Neural progenitor cell (in vitro differentiated cells): ENCODE results near the gene IQCH. TPM values are rescaled to one million over a fixed set of nuclear protein-coding genes. Genes with fewer than 3 reads are reported as not detected.
"Not testable (repeated sequence)": the region's sequence is repeated elsewhere in the genome, so short reads cannot be mapped to it uniquely, and the experiment has no call there.

Source experiments
- DNase-seq: peaks from one replicate; pipeline ENCODE4 v3.0.0-alpha.2; 2016; ENCODE audit warnings: low spot score
- H2AFZ ChIP-seq: fragments of 200-600 bp; sonication (generic); replicated peaks from 2 replicates; pipeline ENCODE4 v1.6.1; 2016; ENCODE audit warnings: antibody characterized with exemption
- H3F3A ChIP-seq: fragments of 200-600 bp; sonication (generic); 2 replicates; pipeline ENCODE4 v1.6.1; 2016; ENCODE audit warnings: antibody characterized with exemption, low read depth
- H3K27ac ChIP-seq: fragments of 200-600 bp; sonication (generic); 2 replicates; pipeline ENCODE4 v1.5.1; 2016; ENCODE audit warnings: mild to moderate bottlenecking
- H3K27me3 ChIP-seq: fragments of 200-600 bp; sonication (generic); 2 replicates; pipeline ENCODE4 v1.6.1; 2016; ENCODE audit warnings: mild to moderate bottlenecking, moderate library complexity
- H3K36me3 ChIP-seq: fragments of 200-600 bp; sonication (generic); 2 replicates; pipeline ENCODE4 v1.5.1; 2016
- H3K4me1 ChIP-seq: fragments of 200-600 bp; sonication (generic); 2 replicates; pipeline ENCODE4 v1.6.1; 2016; ENCODE audit warnings: mixed run types
- H3K4me2 ChIP-seq: fragments of 200-600 bp; sonication (generic); 2 replicates; pipeline ENCODE4 v1.6.1; 2016
- H3K4me3 ChIP-seq: fragments of 200-600 bp; sonication (generic); 2 replicates; pipeline ENCODE4 v1.5.1; 2016
- H3K79me2 ChIP-seq: fragments of 200-600 bp; sonication (generic); 2 replicates; pipeline ENCODE4 v1.6.1; 2016; ENCODE audit warnings: low read depth
- H3K9ac ChIP-seq: fragments of 200-600 bp; sonication (generic); 2 replicates; pipeline ENCODE4 v1.6.1; 2016
- H3K9me3 ChIP-seq: fragments of 200-600 bp; sonication (generic); 2 replicates; pipeline ENCODE4 v1.5.1; 2016; ENCODE audit warnings: low read depth
- H4K20me1 ChIP-seq: fragments of 200-600 bp; sonication (generic); 2 replicates; pipeline ENCODE4 v1.6.1; 2016; ENCODE audit warnings: low read depth
- H3K27ac Mint-ChIP-seq: 3 replicates; pipeline ENCODE4 v1.8.0; 2021; ENCODE audit warnings: mixed read lengths
- H3K27me3 Mint-ChIP-seq: 2 replicates; pipeline ENCODE4 v1.8.0; 2022; ENCODE audit warnings: low read depth, mild to moderate bottlenecking, inconsistent platforms, moderate library complexity, mixed read lengths; ENCODE audit not compliant: insufficient read depth
- H3K36me3 Mint-ChIP-seq: 3 replicates; pipeline ENCODE4 v1.8.0; 2021; ENCODE audit warnings: mixed read lengths
- H3K4me1 Mint-ChIP-seq: 3 replicates; pipeline ENCODE4 v1.8.0; 2021; ENCODE audit warnings: mixed read lengths
- H3K4me3 Mint-ChIP-seq: 3 replicates; pipeline ENCODE4 v1.8.0; 2021; ENCODE audit warnings: mild to moderate bottlenecking, moderate library complexity, mixed read lengths
- H3K9me3 Mint-ChIP-seq: 3 replicates; pipeline ENCODE4 v1.8.0; 2020; ENCODE audit warnings: mixed read lengths
- EZH2 ChIP-seq: fragments of 200-600 bp; sonication (generic); IDR thresholded peaks from 2 replicates; pipeline ENCODE4 v1.6.1; 2017; ENCODE audit warnings: antibody characterized with exemption, mild to moderate bottlenecking, moderate library complexity
- EZH2phosphoT487 ChIP-seq: fragments of 200-600 bp; sonication (generic); IDR thresholded peaks from 2 replicates; pipeline ENCODE4 v1.6.1; 2017; ENCODE audit warnings: antibody characterized with exemption
- total RNA-seq: library from RNA; depleted of rRNA; stranded (reverse); fragments of >200 nt; gene quantifications from 2 replicates; pipeline ENCODE4 v1.2.3, GENCODE V29; 2015; ENCODE audit warnings: low replicate concordance
- TF ChIP-seq, protein P1 (sequence below): fragments of 200-600 bp; sonication (generic); IDR thresholded peaks from 2 replicates; pipeline ENCODE4 v1.5.1; 2017; ENCODE audit warnings: antibody characterized with exemption, mild to moderate bottlenecking

Gene IQCH
- total RNA-seq, 1 donor from 2014 or later: 21.0 TPM

DNA sequence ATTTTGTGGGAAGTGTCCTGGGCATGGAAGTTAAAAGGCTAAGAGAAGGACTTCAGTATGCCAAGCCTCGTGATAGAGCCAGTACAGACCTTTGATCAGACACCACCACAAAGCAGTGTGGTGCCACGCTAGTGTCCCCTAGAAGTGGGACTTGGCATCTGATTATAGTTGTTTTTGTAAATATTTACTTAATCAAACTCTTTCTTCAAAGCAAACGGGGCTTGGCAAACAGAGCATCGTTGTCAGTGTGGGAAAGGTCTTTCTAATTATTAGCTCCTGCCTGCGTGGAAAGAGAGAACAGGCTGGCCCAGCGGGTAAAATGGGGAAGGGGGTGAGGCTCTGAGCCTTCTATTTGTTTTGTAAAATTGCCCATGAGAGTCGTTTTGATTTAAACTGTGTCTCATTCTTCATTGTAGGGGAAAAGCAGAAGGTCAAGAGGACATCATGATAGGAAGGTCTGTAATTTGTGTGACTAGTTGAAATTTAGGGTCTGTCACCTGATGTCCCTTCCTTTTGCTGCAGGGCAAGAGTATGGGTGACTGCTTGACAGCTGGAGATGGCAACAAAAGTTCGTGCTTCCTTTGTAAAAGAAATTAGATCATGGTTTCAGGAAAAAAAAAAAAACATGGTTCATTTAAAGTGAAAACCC lies 105.0 kb downstream of the IQCH start:
- Histone ChIP-seq H3K36me3 (no peaks in the 10 kb centered on the region), H3K27me3 (no peaks in the 10 kb centered on the region), H3K4me1 (peaks cover 7% of the 10 kb centered on the region), H4K20me1 (no peaks in the 10 kb centered on the region), H3K9me3 (no peaks in the 10 kb centered on the region), H3K9ac (no peak overlapping the region), H2AFZ (no peak overlapping the region), H3K79me2 (no peaks in the 10 kb centered on the region), H3K4me2 (no peak overlapping the region), H3F3A (peaks cover 6% of the 10 kb centered on the region), H3K4me3 (no peak overlapping the region), H3K27ac (no peak overlapping the region)
- no peaks in the 10 kb centered on the region for H3K36me3 Mint-ChIP-seq
- H3K27ac Mint-ChIP-seq: peak overlapping the region; percentile 67
- no peak overlapping the region for H3K4me3 Mint-ChIP-seq
- no peak for DNase-seq
- no peaks in the 10 kb centered on the region for H3K9me3 Mint-ChIP-seq
- H3K27me3 Mint-ChIP-seq: no peaks in the 10 kb centered on the region
- peaks cover 35% of the 10 kb centered on the region for H3K4me1 Mint-ChIP-seq
- TF ChIP-seq, protein P1, sequence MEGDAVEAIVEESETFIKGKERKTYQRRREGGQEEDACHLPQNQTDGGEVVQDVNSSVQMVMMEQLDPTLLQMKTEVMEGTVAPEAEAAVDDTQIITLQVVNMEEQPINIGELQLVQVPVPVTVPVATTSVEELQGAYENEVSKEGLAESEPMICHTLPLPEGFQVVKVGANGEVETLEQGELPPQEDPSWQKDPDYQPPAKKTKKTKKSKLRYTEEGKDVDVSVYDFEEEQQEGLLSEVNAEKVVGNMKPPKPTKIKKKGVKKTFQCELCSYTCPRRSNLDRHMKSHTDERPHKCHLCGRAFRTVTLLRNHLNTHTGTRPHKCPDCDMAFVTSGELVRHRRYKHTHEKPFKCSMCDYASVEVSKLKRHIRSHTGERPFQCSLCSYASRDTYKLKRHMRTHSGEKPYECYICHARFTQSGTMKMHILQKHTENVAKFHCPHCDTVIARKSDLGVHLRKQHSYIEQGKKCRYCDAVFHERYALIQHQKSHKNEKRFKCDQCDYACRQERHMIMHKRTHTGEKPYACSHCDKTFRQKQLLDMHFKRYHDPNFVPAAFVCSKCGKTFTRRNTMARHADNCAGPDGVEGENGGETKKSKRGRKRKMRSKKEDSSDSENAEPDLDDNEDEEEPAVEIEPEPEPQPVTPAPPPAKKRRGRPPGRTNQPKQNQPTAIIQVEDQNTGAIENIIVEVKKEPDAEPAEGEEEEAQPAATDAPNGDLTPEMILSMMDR: no peak
- no peak for TF ChIP-seq EZH2phosphoT487
- no peak for TF ChIP-seq EZH2

DNA sequence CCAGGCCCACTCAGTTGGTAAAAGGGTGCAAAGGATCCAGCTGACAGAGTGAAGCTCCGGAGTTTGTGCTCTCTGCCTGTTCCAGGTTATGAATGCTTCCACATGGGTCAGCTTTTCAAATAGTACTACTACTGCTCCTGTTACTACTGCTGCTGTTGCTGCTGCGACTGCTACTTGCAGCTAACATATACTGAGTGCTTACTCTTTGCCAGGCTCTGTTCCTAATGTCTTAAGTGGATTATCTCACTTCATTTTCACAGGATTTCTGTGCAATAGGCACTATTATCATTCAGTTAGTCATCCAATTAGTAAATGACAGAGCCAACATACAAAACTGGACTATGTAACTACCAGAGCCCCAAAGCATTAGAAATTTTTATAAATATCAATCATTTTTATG lies 106.5 kb downstream of the IQCH start:
- H3F3A ChIP-seq: peaks cover 6% of the 10 kb centered on the region
- Mint-ChIP-seq H3K9me3 (no peaks in the 10 kb centered on the region), H3K4me1 (peaks cover 35% of the 10 kb centered on the region), H3K4me3 (no peak overlapping the region), H3K27me3 (no peaks in the 10 kb centered on the region), H3K27ac (no peak overlapping the region), H3K36me3 (no peaks in the 10 kb centered on the region)
- no peak overlapping the region for H2AFZ ChIP-seq
- no peak overlapping the region for H3K27ac ChIP-seq
- H3K4me2 ChIP-seq: no peak overlapping the region
- no peaks in the 10 kb centered on the region for H3K36me3 ChIP-seq
- H3K4me1 ChIP-seq: peaks cover 7% of the 10 kb centered on the region
- H4K20me1 ChIP-seq: no peaks in the 10 kb centered on the region
- no peaks in the 10 kb centered on the region for H3K27me3 ChIP-seq
- TF ChIP-seq, protein P1: no peak
- TF ChIP-seq EZH2: no peak
- TF ChIP-seq EZH2phosphoT487: no peak
- no peak overlapping the region for H3K9ac ChIP-seq
- H3K4me3 ChIP-seq: no peak overlapping the region
- DNase-seq: no peak
- no peaks in the 10 kb centered on the region for H3K9me3 ChIP-seq
- no peaks in the 10 kb centered on the region for H3K79me2 ChIP-seq

DNA sequence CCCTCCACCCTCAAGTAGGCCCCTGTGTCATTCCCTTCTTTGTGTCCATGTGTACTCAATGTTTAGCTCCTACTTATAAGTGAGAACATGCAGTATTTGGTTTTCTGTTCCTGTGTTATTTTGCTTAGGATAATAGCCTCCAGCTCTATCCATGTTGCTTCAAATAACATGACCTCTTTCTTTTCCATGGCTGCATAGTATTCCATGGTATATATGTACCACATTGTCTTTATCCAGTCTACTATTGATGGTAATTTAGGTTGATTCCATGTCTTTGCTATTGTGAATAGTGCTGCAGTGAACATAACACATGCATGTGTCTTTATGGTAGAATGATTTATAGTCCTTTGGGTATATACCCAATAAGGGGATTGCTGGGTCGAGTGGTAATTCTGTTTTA lies 109.1 kb downstream of the IQCH start:
- H3K79me2 ChIP-seq, H3K27me3 ChIP-seq, H3F3A ChIP-seq, H4K20me1 ChIP-seq, H3K27ac Mint-ChIP-seq, H3K9me3 ChIP-seq, H3K27me3 Mint-ChIP-seq, H2AFZ ChIP-seq, H3K4me3 ChIP-seq, H3K36me3 Mint-ChIP-seq, DNase-seq, H3K9ac ChIP-seq, H3K36me3 ChIP-seq, H3K27ac ChIP-seq, H3K4me3 Mint-ChIP-seq, H3K4me2 ChIP-seq, H3K4me1 ChIP-seq, H3K9me3 Mint-ChIP-seq: not testable (repeated sequence)
- peaks cover 26% of the 10 kb centered on the region for H3K4me1 Mint-ChIP-seq

DNA sequence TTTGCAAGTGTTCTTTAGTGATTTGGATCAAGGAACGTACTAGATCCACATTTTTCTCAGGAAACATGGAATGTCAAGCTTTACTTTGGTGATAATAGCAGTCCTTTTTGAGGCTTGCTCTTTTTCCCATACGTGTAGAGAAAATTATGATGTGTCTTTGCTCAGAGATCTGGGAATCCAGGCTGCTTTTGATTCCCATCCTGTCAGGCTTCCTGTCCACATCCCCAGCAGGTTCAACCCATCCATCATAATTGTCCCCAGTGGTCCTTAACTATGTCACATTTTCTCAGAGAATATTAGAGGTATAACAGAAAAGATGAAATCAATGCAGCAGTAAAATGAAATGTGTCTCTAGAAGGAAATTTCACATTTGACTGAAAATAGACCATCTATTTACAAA lies 111.4 kb downstream of the IQCH start:
- DNase-seq: no peak
- H3K27me3 ChIP-seq: no peaks in the 10 kb centered on the region
- no peak overlapping the region for H3K4me3 ChIP-seq
- H3K9me3 ChIP-seq: no peaks in the 10 kb centered on the region
- peaks cover 6% of the 10 kb centered on the region for H3F3A ChIP-seq
- Mint-ChIP-seq H3K4me1 (peaks cover 5% of the 10 kb centered on the region), H3K4me3 (no peak overlapping the region), H3K27ac (no peak overlapping the region), H3K27me3 (no peaks in the 10 kb centered on the region), H3K9me3 (no peaks in the 10 kb centered on the region), H3K36me3 (no peaks in the 10 kb centered on the region)
- TF ChIP-seq EZH2phosphoT487: no peak
- H3K9ac ChIP-seq: no peak overlapping the region
- peaks cover 20% of the 10 kb centered on the region for H3K4me1 ChIP-seq
- no peak overlapping the region for H3K4me2 ChIP-seq
- H3K79me2 ChIP-seq: no peaks in the 10 kb centered on the region
- no peak overlapping the region for H3K27ac ChIP-seq
- no peaks in the 10 kb centered on the region for H3K36me3 ChIP-seq
- H4K20me1 ChIP-seq: no peaks in the 10 kb centered on the region
- no peak overlapping the region for H2AFZ ChIP-seq
